H7 (cell line): ENCODE results near the gene GCNT1. TPM values are rescaled to one million over a fixed set of nuclear protein-coding genes. Genes with fewer than 3 reads are reported as not detected.
A peak's percentile ranks its signal among the peaks of the same experiment; 100 is the strongest.
"Not testable (repeated sequence)": the region's sequence is repeated elsewhere in the genome, so short reads cannot be mapped to it uniquely, and the experiment has no call there.

Experiments used
- DNase-seq: peaks from one replicate; pipeline ENCODE4 v3.0.0; 2012
- H3K27me3 ChIP-seq: 2 replicates; pipeline ENCODE4 v1.6.0; 2011; ENCODE audit warnings: mild to moderate bottlenecking, low read length; ENCODE audit not compliant: control insufficient read depth, insufficient read depth
- H3K36me3 ChIP-seq: replicated peaks from 2 replicates; pipeline ENCODE4 v1.5.1; 2011; ENCODE audit warnings: low read length; ENCODE audit not compliant: control insufficient read depth, insufficient read depth
- H3K4me3 ChIP-seq: 2 replicates; pipeline ENCODE4 v1.5.1; 2011; ENCODE audit warnings: low read depth, mild to moderate bottlenecking, control low read depth, low read length, moderate library complexity; ENCODE audit not compliant: insufficient read depth
- total RNA-seq: library from RNA; depleted of rRNA; stranded (reverse); fragments of >200 nt; shearing (Covaris generic); gene quantifications from 2 replicates; pipeline ENCODE4 v1.2.3, GENCODE V29; 2014

GCNT1 gene
- total RNA-seq, 1 experiment from 2014 or later = 23.6 TPM

GRCh38 chr9:76433836-76434235 is 25.1 kb upstream of the GCNT1 start:
- no peak for DNase-seq
- H3K36me3 ChIP-seq = no peaks in the 10 kb centered on the region

DNA sequence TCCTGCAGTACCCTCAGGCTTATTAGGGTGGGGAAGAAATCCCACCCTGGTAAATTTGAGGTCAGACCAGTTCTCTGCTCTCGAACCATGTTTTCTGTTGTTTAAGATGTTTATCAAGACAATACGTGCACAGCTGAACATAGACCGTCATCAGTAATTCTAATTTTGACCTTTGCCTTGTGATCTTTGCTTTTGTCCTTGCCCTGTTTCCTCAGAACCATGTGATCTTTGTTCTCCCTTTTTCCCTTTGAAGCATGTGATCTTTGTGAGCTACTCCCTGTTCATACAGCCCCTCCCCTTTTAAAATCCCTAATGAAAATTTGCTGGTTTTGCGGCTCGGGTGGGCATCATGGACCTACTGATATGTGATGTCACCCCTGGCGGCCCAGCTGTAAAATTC is 24.1 kb upstream of the GCNT1 start:
- H3K27me3 ChIP-seq, DNase-seq, H3K4me3 ChIP-seq, H3K36me3 ChIP-seq: not testable (repeated sequence)

More at GRCh38 chr9:76433836-76434235, 25.1 kb upstream of the GCNT1 start:
- Histone ChIP-seq H3K4me3 (no peak overlapping the region), H3K27me3 (no peaks in the 10 kb centered on the region)

- H3K36me3 ChIP-seq, H3K4me3 ChIP-seq, DNase-seq, H3K27me3 ChIP-seq: not testable (repeated sequence)
Observed at GRCh38 chr9:76437017-76437699, 21.8 kb upstream of the GCNT1 start.

DNA sequence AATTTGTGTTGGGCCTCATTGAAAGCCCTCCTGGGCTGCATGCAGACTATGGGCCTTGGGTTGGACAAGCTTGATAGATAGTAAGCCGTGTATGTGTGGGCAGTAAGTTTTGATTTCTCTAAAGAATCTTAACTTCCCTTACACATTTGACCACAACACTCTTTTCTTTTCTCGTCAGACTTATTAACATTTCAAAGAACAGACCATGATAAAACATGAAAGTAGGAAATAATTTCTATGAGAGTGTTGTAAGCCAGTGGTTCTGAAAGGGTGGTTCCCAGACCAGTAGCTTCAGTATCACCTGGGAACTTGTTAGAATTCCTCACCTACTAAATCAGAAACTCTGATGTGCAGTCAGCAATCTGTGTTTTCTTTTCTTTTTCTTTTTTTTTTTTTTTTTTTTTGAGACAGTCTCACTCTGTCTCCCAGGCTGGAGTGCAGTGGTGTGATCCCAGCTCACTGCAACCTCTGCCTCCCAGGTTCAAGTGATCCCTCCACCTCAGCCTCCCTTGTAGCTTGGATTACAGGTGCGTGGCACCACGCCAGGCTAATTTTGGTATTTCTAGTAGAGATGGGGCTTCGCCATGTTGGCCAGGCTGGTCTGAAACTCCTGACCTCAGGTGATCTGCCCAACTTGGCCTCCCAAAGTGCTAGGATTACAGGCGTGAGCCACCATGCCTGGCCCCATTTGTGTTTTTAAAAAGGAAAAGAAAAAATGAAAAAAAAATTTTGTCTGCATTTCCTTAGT is 20.0 kb upstream of the GCNT1 start:
- H3K36me3 ChIP-seq = no peaks in the 10 kb centered on the region
- no peaks in the 10 kb centered on the region for H3K27me3 ChIP-seq
- no peak for DNase-seq
- no peak overlapping the region for H3K4me3 ChIP-seq

DNA sequence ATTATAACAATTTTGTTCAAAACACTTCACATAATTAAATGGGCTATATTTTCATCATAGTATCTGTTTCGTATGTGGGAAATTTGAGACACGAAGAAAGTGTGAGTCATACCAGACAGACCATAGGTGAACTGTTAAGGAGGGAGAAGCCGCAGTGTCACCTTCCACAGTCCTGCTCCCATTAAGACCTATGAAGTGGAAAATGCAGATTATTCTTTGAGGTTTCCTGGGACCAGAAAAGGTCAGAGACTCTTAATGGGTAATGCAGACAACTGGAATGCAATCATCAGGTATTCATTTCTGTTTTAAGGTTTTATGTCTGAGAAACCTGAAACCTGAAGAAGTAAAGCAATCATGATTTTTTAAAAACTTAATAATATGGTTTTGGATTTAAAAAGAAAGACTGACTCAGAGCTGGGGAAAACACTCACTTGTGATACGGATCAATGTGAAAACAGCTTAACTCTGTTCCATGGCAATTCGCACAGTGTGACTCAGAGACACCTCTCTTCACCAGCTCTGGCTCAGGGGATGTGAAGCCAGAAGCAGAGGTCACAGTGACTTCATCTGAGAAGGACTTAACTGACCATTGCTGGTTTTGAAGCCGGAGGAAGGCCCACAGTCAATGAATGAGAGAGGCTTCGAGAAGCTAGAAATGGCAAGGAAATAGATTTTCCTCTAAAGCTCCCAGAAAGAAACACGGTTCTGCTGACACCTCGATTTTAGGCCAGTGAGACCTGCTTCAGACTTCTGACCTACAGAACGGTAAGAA is 17.2 kb upstream of the GCNT1 start:
- Histone ChIP-seq H3K4me3 (no peak overlapping the region), H3K27me3 (no peaks in the 10 kb centered on the region)
- no peak for DNase-seq

DNA sequence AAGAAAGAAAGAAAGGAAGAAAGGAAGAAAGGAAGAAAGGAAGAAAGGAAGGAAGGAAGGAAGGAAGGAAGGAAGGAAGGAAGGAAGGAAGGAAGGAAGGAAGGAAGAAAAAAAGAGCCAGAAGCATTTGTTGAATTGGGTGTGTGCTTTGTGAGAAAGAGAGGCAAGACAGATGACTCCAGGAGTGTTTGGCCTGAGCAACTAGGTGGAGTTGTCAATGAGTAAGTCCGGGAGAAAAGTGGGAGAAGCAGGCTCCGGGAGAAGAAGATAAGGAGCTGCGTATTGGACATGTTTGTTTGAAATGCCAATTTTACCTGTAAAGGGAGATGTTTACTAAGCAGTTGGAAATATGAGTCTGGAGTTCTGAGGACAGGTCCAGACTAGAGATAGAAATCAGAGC is 15.1 kb upstream of the GCNT1 start:
- H3K4me3 ChIP-seq = no peak overlapping the region
- no peaks in the 10 kb centered on the region for H3K27me3 ChIP-seq
- DNase-seq = no peak
- no peaks in the 10 kb centered on the region for H3K36me3 ChIP-seq

More for the DNA sequence above, 17.2 kb upstream of the GCNT1 start:
- no peaks in the 10 kb centered on the region for H3K36me3 ChIP-seq

- H3K36me3 ChIP-seq = no peaks in the 10 kb centered on the region
- DNase-seq = no peak
- no peak overlapping the region for H3K4me3 ChIP-seq
Observed at GRCh38 chr9:76444322-76444929, 14.6 kb upstream of the GCNT1 start.

GRCh38 chr9:76445976-76446375 is 13.0 kb upstream of the GCNT1 start:
- DNase-seq = no peak

More at GRCh38 chr9:76444322-76444929, 14.6 kb upstream of the GCNT1 start:
- no peaks in the 10 kb centered on the region for H3K27me3 ChIP-seq

GRCh38 chr9:76448501-76448900 is 10.5 kb upstream of the GCNT1 start:
- no peak for DNase-seq
- no peaks in the 10 kb centered on the region for H3K27me3 ChIP-seq
- no peak overlapping the region for H3K4me3 ChIP-seq
- H3K36me3 ChIP-seq = no peaks in the 10 kb centered on the region

More at GRCh38 chr9:76445976-76446375, 13.0 kb upstream of the GCNT1 start:
- H3K36me3 ChIP-seq = no peaks in the 10 kb centered on the region
- no peak overlapping the region for H3K4me3 ChIP-seq
- H3K27me3 ChIP-seq = no peaks in the 10 kb centered on the region

- no peak for DNase-seq
- Histone ChIP-seq H3K4me3 (no peak overlapping the region), H3K36me3 (no peaks in the 10 kb centered on the region), H3K27me3 (no peaks in the 10 kb centered on the region)
Observed at GRCh38 chr9:76451234-76451633, 7.7 kb upstream of the GCNT1 start.

- DNase-seq = no peak
- H3K27me3 ChIP-seq = no peaks in the 10 kb centered on the region
- H3K36me3 ChIP-seq = no peaks in the 10 kb centered on the region
Observed at GRCh38 chr9:76452839-76453238, 6.1 kb upstream of the GCNT1 start.

DNA sequence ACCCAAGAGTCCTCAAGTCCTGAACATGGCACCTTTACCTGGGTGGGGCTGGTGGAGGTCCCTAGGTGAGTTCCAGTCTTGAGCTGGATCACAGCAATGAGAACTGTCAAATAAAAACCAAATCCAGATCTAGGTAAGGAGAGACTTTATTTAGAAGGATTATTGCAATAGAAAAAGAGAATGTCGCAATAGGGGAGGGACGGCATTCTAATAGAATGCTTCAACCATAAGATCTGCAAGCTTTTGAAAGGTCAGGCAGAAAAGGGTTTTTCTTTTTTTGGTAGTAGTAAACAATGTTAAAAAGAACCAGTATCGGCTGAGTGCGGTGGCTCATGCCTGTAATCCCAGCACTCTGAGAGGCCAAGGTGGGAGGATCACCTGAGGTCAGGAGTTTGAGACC is 5.2 kb upstream of the GCNT1 start:
- H3K36me3 ChIP-seq = no peaks in the 10 kb centered on the region
- no peak for DNase-seq
- no peak overlapping the region for H3K4me3 ChIP-seq
- H3K27me3 ChIP-seq = no peaks in the 10 kb centered on the region

More at GRCh38 chr9:76452839-76453238, 6.1 kb upstream of the GCNT1 start:
- H3K4me3 ChIP-seq = no peak overlapping the region

GRCh38 chr9:76454311-76454710 is 4.7 kb upstream of the GCNT1 start:
- H3K36me3 ChIP-seq = no peaks in the 10 kb centered on the region
- H3K27me3 ChIP-seq = no peaks in the 10 kb centered on the region
- H3K4me3 ChIP-seq = no peak overlapping the region
- no peak for DNase-seq

DNA sequence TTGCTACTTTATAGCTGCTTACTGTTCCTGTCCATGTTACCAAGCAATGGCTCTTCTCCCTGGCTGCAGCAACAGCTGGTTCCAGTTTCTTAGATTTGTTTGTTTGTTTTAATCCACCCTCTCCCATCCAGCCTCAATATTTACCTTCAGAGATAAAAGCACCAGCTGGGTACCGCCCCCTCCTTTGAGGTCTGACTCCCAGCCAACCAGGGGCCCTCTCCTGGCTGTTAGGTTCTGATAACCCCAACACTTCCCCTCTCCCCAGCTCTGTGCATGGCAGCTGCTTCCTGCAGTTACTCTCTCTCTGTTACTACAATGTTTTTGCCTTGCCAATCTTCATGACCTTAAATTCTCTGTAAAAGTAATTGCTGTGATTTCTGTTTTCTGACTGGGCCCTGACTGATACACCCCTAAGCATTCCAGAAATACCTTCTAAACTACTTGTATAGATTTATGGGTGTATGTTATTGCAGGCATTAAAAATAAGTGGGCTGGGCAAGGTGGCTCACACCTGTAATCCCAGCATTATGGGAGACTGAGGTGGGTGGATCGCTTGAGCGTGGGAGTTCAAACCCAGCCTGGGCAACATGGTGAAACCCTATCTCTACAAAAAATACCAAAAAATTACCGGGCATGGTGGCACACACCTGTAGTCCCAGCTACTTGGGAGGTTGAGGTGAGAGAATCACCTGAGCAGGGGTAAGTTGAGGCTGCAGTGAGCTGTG is 2.6 kb upstream of the GCNT1 start:
- H3K4me3 ChIP-seq = no peak overlapping the region
- H3K27me3 ChIP-seq = peaks cover 5% of the 10 kb centered on the region; the same call in 1 of the 2 replicates
- H3K36me3 ChIP-seq = no peaks in the 10 kb centered on the region
- peak; percentile 77 for DNase-seq
